Measurements from ENCODE around the gene MYO5B. TPM values are rescaled to one million over a fixed set of nuclear protein-coding genes. Genes with fewer than 3 reads are reported as not detected.

The MYO5B gene
- total RNA-seq, 1 experiment from 2014 or later, result 32.1 TPM

- TF ChIP-seq TCF7L2 (IDR thresholded peaks at IDR 0.05; ENCODE audit: borderline replicate concordance, extremely low read depth, insufficient read depth, insufficient read length) (no peak), MAX (IDR thresholded peaks at IDR 0.05) (peak; percentile 45; the same call in 1 of the 2 replicates), SRF (IDR thresholded peaks at IDR 0.05; ENCODE audit: low read depth) (peak; percentile 73), ZBTB33 (IDR thresholded peaks at IDR 0.05; ENCODE audit: extremely low read depth, insufficient replicate concordance, low read length) (no peak), POLR2AphosphoS5 (IDR thresholded peaks at IDR 0.05; ENCODE audit: low read depth, low read length) (no peak; the same call in 1 of the 2 replicates), CEBPB (IDR thresholded peaks at IDR 0.05; ENCODE audit: low read depth) (peak; percentile 91), FOSL1 (IDR thresholded peaks at IDR 0.05; ENCODE audit: low read depth) (peak; percentile 52), CBX3 (IDR thresholded peaks at IDR 0.05; ENCODE audit: low read depth) (peak; percentile 73; the same call in 1 of the 2 replicates)
Measured at GRCh38 chr18:49967171-49967570, 227.8 kb downstream of the MYO5B start (continued).

DNA sequence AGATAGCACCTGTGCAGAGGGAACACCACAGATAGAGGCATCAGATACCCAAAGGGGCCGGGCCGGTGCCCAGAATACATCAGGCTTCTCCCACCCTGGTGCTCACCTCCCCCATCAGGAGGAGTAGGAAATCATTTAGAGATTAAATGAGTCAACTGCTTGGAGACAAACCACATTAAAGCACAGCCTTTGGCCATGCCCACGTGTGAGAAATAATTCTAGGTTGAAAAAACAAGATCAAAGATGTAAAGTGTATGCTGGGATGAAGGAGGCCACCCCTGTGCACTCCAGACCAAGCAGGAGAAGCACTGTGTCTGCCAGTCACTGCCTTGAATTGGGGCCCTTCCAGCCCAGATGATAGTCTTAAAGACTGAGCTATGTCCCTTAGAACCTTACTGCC is 228.9 kb downstream of the MYO5B start:
- ATAC-seq (peak; percentile 84), DNase-seq (ENCODE audit: low read depth, low spot score) (peak; percentile 51)
- ChIA-PET POLR2A (interaction anchor here (0.6 kb wide), 1 partner anchor 10 kb away, joined by 3 read pairs; no protein-coding TSS in a partner anchor), RAD21 (ENCODE audit: low non-redundant PET in 1 of 2, low total read pairs in 2 of 2, uncharacterized antibody in 2 of 2, unreplicated experiment in 2 of 2) (no interaction called here), CTCF (interaction anchor here (1.0 kb wide), 1 partner anchor 391 kb away, joined by 3 read pairs; no protein-coding TSS in a partner anchor)
- H3K27me3 ChIP-seq (ENCODE audit: insufficient read depth, low read length), result no peaks in the 10 kb centered on the region; the same call in 1 of the 2 replicates
- no peak overlapping the region for H2AFZ ChIP-seq (ENCODE audit: low read depth, low read length, poor library complexity, severe bottlenecking)
- H3K27ac ChIP-seq (ENCODE audit: low read depth, low read length), result no peak overlapping the region
- H3K4me1 ChIP-seq (ENCODE audit: control insufficient read depth in 1 of 2, insufficient read depth in 2 of 2, low read length in 2 of 2), result peaks cover 27 to 38% of the 10 kb centered on the region in 2 experiments
- H3K9ac ChIP-seq (ENCODE audit: low read length), result no peak overlapping the region
- H3K9me2 ChIP-seq (ENCODE audit: insufficient read depth), result no peaks in the 10 kb centered on the region
- H3K4me3 ChIP-seq (replicated peaks in 1 of 2; ENCODE audit: low read depth in 1 of 2, low read length in 2 of 2), result peak overlapping the region in 1 of 2 experiments; percentile 34; a peak in 2 of 4 replicates
- no peaks in the 10 kb centered on the region for H4K20me1 ChIP-seq (ENCODE audit: insufficient read depth)
- H3K4me2 ChIP-seq (ENCODE audit: low read length), result peak overlapping the region; percentile 72
- H3K36me3 ChIP-seq (ENCODE audit: control insufficient read depth in 1 of 2, insufficient read depth in 2 of 2, low read length in 2 of 2), result no peaks in the 10 kb centered on the region
- intact Hi-C loops (cut with micrococcal nuclease), result no loop called here
- no TSS peak for BruUV-seq (replicated peaks)
- H3K9me3 ChIP-seq (ENCODE audit: control insufficient read depth in 1 of 2, insufficient read depth in 1 of 2, low read depth in 1 of 2, low read length in 2 of 2), result no peaks in the 10 kb centered on the region
- no peaks in the 10 kb centered on the region for H3K79me2 ChIP-seq (ENCODE audit: insufficient read depth, low read length)
- TF ChIP-seq CEBPB (IDR thresholded peaks at IDR 0.05; ENCODE audit: low read depth) (peak; percentile 77; the same call in 1 of the 2 replicates), EGR1 (IDR thresholded peaks at IDR 0.05; ENCODE audit: low read depth) (0 out of 2 replicates have a peak, but pooled peaks have one; percentile 40), FOSL1 (IDR thresholded peaks at IDR 0.05; ENCODE audit: low read depth) (peak; percentile 66; the same call in 1 of the 2 replicates), CTCF (IDR thresholded peaks at IDR 0.05 in 2 of 3, conservative IDR thresholded peaks at IDR 0.05 in 1 of 3; ENCODE audit: borderline replicate concordance in 1 of 3, insufficient read depth in 1 of 3, low read depth in 2 of 3, low read length in 2 of 3) (no peak), CBX3 (IDR thresholded peaks at IDR 0.05; ENCODE audit: low read depth) (0 out of 2 replicates have a peak, but pooled peaks have one; percentile 62), JUND (IDR thresholded peaks at IDR 0.05) (peak; percentile 86), ZFX (IDR thresholded peaks at IDR 0.05) (no peak), YY1 (IDR thresholded peaks at IDR 0.05; ENCODE audit: extremely low read depth, insufficient replicate concordance, low read depth, low read length) (no peak), RAD21 (IDR thresholded peaks at IDR 0.05; ENCODE audit: low read depth) (peak; percentile 22; the same call in 1 of the 2 replicates), ZNF274 (IDR thresholded peaks at IDR 0.05; ENCODE audit: low read depth, low read length) (no peak), ZBTB33 (IDR thresholded peaks at IDR 0.05; ENCODE audit: extremely low read depth, insufficient replicate concordance, low read length) (no peak), SRF (IDR thresholded peaks at IDR 0.05; ENCODE audit: low read depth) (no peak), POLR2AphosphoS5 (IDR thresholded peaks at IDR 0.05; ENCODE audit: low read depth, low read length) (peak; percentile 39; the same call in 1 of the 2 replicates), ATF3 (IDR thresholded peaks at IDR 0.05) (no peak), MAX (IDR thresholded peaks at IDR 0.05) (peak; percentile 57; the same call in 1 of the 2 replicates)
